RCC 7860 (cell line): ENCODE results near the gene GJB1.

ENCODE experiments used
- DNase-seq: peaks from one replicate; pipeline ENCODE4 v3.0.0-alpha.2; 2015; ENCODE audit warnings: low spot score
- FAIRE-seq: peaks from 2 replicates; lab custom pipeline; 2012; peaks lifted over from hg19 to GRCh38; lab: Jason Lieb, UNC

GJB1 gene

DNA sequence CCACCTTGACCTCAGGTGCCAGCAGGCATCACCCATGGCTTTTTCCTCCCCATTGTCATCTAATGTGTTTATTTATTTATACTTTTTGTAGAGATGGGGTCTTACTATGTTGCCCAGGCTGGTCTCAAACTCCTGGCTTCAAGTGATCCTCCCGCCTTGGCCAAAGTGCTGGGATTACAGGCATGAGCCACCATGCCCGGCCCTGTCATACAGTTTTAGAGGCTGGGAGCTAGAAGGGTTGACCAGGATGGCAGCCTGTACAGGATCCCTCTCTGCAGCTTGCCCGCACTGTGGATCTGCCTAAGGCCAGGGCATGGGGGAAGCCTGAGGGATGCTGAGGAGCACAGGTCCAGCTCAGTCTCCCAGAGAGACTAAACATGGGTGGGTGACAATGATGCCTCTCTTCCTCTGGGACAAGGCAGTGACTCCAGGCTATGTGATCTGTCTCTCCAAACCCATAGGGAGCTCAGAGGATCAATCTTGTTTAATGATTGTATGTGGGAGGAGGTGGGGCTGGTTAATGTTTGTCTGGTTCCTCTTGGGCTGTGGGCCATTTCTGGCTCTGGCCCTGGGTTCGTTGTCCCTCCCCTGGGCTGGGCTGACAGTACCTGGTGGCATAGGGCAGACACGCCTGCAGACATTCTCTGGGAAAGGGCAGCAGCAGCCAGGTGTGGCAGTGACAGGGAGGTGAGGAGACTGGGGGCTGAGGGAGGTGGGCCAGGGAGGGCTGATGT, 8.3 kb upstream of the GJB1 start:
- FAIRE-seq (no peak), DNase-seq (no peak)

DNA sequence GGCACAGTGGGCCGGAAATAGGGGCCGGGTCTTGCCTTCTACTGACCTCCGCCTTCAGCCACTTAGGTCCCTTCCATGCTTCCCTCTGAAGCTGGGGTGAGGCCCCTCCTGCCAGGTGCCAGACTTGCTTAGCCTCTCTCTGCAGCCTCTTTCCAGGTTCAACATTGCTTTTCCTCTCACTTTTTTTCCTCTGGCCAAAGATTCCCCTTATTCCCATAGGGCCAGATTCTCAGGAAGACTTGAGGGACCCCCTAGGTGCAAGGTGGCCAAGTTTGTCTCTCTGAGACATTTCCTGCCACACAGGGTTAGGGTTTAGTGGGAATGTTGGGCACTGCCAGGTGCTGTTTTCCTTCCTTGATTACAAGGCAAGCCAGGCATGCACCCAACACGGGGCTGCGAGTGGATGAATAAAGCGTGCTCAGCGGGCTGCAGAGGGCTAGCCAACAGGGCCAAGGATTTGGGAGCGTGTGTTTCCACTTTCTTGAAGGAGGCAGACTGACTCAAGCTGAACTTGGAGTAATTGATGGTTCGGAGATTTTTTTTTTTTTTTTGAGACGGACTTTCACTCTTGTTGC, 7.6 kb upstream of the GJB1 start:
- FAIRE-seq = no peak

GRCh38 chrX:71216485-71216884, 6.5 kb upstream of the GJB1 start:
- FAIRE-seq (no peak), DNase-seq (no peak)

More for the DNA sequence above, 7.6 kb upstream of the GJB1 start:
- DNase-seq = no peak

DNA sequence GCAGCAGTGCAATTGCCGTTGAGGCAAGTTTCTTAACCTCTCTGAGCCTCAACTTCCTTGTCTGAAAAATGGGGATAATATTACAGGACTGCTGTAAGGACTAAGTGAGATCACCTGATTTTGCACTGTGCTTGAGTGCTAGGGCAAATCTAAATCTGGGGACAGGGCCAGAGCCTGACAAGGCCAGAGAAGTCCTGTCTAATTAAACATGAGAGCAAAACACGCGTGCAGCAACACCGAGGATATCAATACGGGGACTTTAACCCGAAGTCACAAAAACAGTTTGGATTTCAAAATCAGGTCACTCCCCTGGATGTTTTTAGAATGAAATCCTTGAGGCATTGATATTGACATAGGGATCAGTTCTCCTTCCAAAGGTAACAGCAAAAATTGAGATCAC, 5.7 kb upstream of the GJB1 start:
- FAIRE-seq (no peak), DNase-seq (no peak)

GRCh38 chrX:71221145-71221544, 1.9 kb upstream of the GJB1 start:
- FAIRE-seq (no peak), DNase-seq (no peak)

GRCh38 chrX:71224098-71224708, 1.2 kb downstream of the GJB1 start:
- DNase-seq (no peak), FAIRE-seq (no peak)

DNA sequence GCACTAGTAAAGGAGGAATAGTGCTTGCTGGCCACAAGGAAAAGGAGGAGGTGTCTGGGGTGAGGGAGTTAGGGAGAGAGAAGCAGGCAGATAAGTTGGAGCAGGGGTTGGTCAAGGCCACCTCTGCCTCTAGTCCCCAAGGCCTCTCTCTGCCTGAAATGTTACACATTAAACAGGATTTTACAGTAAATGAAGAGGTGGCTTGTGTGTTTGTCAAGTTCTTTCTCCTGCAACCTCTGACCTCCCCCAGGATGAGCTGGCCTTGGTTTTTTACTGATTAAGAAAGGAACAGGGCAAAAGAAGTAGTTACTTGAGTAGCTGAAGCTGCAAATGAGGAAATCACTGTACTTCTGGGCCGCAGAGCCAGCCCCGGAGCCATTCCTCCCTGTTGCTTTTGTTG, 2.0 kb downstream of the GJB1 start:
- DNase-seq = no peak
- FAIRE-seq = no peak

- no peak for FAIRE-seq
- DNase-seq = no peak
These were observed 2.7 kb downstream of the GJB1 start for GRCh38 chrX:71225676-71226075.

GRCh38 chrX:71227370-71228062, 4.5 kb downstream of the GJB1 start:
- DNase-seq (no peak), FAIRE-seq (no peak)

- FAIRE-seq = no peak
- no peak for DNase-seq
These were observed 5.1 kb downstream of the GJB1 start for GRCh38 chrX:71228063-71228642.

- DNase-seq = no peak
- FAIRE-seq = no peak
These were observed 12.5 kb downstream of the GJB1 start for GRCh38 chrX:71235482-71235881.

- no peak for FAIRE-seq
These were observed 13.8 kb downstream of the GJB1 start for GRCh38 chrX:71236836-71237235.

GRCh38 chrX:71239781-71240180, 16.8 kb downstream of the GJB1 start:
- DNase-seq (no peak), FAIRE-seq (no peak)

More at GRCh38 chrX:71236836-71237235, 13.8 kb downstream of the GJB1 start:
- DNase-seq = no peak

- no peak for DNase-seq
- FAIRE-seq = no peak
These were observed 18.3 kb downstream of the GJB1 start for GRCh38 chrX:71241301-71241700.

- DNase-seq = no peak
- no peak for FAIRE-seq
These were observed 21.5 kb downstream of the GJB1 start for GRCh38 chrX:71244359-71245128.

- DNase-seq = no peak
- no peak for FAIRE-seq
These were observed 22.1 kb downstream of the GJB1 start for GRCh38 chrX:71245159-71245558.

DNA sequence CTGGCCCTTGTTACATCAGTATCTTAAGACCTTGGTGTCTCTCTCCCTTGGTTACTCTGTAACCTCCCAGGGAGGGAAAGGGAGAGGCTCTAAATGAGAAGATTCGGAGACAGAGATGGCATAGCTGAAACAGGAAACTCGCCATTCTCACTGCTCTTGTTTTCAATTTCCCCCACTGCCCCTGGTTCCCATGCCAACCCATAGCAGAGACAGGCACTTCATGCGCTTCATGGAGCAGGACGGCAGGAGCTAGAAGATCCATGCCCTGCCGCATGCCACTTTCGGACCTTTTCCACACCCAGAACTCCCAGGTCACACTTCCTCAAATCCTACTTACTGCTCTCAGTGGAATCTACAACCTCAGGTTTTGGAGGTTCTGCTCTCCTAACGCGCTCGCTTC, 27.8 kb downstream of the GJB1 start:
- no peak for FAIRE-seq

GRCh38 chrX:71251466-71251973, 28.5 kb downstream of the GJB1 start:
- no peak for DNase-seq
- FAIRE-seq = no peak

More for the DNA sequence above, 27.8 kb downstream of the GJB1 start:
- no peak for DNase-seq

GRCh38 chrX:71252221-71252620, 29.2 kb downstream of the GJB1 start:
- no peak for DNase-seq

More at GRCh38 chrX:71252221-71252620, 29.2 kb downstream of the GJB1 start:
- FAIRE-seq = no peak
